HUDEP-2 (cell line): ENCODE measurements around the gene MRPL44.
A peak's percentile ranks its signal among the peaks of the same experiment; 100 is the strongest.

Experiments
- DNase-seq, 76 experiments: peaks; one replicate each; lab custom pipeline; 2025; ENCODE audit not compliant: unreplicated experiment in 76 of 76; lab: John Stamatoyannopoulos, UW

MRPL44 gene

GRCh38 chr2:223969856-223970255 is 12.6 kb downstream of the MRPL44 start:
- no peak for DNase-seq

DNA sequence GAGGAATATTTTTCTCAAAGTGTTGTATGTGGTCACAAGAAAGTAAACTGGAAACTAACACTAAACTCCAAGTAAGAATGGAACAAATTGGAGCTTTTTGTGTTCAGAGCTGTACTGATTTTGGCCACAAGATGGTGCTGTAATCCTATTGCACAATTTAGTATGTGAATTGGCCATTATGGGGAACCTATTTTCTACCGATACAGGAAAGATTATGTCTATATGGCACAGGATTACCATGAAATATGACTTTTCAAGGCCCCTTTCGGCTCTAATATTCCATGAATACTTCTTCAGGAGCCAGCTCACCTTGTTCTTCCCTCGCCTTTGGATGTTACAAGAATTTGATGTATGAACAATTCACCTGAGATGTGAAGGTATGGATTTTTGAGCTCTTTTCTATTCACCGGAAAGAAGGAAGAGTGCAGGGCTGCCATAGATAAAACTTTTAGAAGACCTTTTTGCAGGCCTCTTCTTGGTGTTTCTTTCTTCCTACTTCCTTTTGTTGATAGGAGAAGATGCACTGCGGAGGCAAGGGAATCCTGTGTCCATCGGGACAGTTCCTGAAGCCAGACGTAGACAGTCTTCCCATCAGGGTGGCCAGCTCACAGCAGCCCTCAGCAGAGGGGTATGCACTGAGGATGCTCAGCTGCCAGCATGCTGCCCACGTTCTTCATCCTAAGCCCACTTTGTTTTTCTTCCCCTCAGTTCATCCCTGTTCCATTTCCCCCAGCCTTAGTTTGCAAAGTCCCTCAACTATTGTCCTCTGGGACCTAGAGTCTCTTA is 13.3 kb downstream of the MRPL44 start:
- peak in 33 of 76 experiments; percentile 3 to 69 (median 31) for DNase-seq

DNA sequence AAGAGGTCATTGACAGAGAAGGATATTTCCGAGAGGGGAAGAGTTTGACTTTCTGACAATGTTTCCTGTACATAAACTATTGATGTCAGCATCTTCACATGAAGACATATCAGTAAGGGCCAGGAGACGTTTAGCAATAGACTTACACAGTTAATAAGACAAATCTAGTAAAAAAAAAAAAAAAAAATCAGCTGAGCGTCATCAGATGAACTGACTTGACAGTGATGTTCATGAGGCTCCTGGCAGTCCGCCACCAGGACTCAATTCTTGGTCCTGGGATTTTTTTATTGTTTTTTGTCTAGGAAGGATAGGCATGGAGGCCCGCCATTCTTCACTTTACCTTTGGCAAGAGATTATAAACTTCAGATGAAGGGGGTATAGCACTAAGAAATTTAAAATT is 14.5 kb downstream of the MRPL44 start:
- no peak for DNase-seq

DNA sequence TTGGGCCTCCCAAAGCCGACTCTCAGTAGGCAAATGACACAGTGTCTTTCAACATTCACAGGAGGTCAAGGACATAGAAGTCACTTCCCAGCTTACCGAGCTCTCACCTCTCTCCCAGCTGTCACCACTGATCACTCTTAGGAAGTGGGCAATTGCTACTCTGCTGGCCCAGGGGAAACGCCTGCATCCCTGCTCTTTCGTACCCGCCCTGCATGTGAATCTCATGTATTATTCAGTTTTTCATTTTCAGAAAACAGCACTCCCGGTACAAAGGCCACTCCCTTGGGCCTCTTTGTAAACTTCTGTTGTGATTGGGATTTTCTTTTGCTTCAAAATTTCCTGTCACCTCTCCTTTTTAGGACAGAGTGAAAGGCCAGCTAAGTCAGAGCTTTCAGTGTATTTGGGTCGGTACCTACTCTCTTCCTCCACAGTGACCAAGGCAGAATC is 15.4 kb downstream of the MRPL44 start:
- DNase-seq: no peak

GRCh38 chr2:223973606-223974005 is 16.3 kb downstream of the MRPL44 start:
- no peak for DNase-seq

- DNase-seq: no peak
Measured at GRCh38 chr2:223976635-223977226, 19.5 kb downstream of the MRPL44 start.

- DNase-seq: no peak
Measured at GRCh38 chr2:223978451-223978850, 21.2 kb downstream of the MRPL44 start.

DNA sequence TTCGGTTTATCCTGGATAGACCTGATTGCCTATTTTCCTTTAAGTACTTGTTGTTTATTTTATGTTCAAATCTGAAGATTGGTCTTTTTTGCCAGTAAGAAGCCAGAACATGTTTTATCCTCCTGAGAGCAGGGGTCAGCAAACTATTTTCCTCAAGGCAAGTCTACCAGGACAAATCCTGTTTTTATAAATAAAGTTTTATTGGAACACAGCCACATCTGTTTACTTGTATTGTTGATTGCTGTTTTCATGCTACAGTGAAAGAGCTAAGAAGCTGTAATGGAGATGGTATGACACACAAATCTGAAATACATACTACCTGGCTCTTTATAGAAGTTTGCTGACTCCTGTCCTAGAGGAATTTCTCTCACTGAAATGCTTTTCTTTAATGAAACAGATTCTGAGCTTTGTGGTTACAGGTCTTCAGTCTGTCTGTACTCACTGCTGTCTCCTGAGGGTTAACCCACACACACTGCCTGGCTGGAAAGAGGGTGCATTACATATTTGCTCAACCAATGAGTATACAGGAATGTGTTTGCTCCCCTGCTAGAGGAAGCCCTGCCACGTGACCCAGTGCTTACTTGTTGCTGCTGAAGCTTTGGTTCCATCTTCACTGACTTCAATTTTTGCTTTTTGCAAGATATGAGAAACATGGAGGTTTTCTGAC is 22.6 kb downstream of the MRPL44 start:
- DNase-seq: no peak

- DNase-seq: no peak
Measured at GRCh38 chr2:223980397-223980735, 23.1 kb downstream of the MRPL44 start.

GRCh38 chr2:223980803-223981202 is 23.5 kb downstream of the MRPL44 start:
- DNase-seq: no peak

DNA sequence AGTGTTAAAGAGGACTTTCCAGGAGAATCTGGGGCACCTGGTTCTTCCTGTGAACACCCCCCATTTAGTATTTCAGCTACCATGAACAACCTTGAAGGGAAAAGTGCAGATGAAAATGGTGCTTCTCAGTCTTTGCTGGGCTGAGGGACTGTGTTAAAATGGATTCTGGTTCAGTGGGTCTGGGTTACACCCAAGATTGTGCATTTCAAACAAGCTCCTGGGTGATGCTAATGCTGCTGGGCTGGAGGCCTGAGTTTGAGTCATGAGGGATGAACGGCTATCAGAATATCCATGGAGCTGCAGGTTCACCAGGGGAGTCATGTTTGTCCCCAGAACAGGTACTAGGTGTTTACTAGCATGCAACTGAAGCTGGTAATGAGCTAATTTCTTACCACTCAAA is 24.0 kb downstream of the MRPL44 start:
- no peak for DNase-seq

- DNase-seq: peak in 6 of 76 experiments; percentile 1 to 25 (median 16)
Measured at GRCh38 chr2:223989206-223989855, 32.1 kb downstream of the MRPL44 start.

DNA sequence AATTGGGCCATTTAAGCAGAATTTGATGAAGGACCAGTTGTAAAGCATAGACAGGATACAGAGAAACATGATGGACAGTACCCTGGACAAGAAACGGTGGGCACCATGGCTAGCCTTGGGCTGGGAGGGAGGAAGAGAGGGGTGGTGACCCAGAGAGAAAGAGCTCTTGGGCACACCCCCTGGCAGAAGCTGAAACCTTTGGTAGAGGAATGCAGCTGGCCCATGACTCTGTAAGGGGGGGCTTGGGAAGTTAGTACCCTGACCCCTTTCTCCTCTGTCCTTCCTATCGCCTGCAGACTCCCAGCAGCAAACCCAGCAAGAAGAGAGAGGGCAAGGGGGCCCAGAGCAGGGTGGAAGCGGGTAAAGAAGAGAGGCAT is 32.6 kb downstream of the MRPL44 start:
- no peak for DNase-seq

DNA sequence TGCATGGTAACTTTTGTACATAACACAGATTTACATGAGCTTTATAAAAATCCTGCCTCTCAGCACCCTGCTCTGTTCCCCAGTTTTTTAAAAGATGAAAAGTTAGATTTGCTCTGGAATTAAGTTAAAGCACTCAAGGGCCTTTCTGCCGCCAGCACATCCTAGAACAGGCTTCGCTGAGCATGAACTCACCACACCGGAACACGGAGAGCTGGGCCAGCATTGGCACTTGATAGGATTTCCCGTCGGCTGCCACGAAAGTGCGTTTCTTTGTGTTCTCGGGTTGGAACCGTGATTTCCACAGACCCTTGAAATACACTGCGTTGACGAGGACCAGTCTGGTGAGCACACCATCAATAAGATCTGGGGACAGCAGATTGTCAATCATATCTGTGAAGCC is 34.3 kb downstream of the MRPL44 start:
- no peak for DNase-seq

DNA sequence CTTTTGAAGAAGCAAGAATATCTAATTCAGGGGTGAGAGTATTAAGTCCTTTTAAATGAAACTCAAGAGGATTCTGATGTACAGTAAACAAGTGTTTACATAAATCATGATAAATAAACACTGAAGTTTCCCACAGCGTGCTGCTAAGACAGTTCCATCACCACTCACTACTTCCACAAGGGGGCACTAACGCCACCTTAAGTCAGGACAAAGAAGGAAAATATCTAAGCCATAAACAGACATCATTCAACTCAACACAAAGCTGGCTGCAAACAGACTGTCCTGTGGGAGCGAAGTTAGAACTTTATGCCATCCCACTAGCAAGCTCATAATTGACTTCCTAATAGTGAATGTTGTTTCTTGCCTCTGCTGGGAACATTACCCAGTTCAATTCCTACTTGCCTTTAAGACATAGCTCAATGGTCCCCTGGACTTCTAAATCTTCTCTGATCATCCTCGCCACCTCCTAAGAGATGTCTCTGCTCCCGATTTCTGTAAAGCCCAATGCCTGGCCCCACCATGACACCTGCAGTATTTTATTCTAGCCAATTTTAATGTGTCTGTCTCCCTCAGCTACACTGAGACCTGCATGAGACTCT is 36.5 kb downstream of the MRPL44 start:
- DNase-seq: peak in 45 of 76 experiments; percentile 2 to 65 (median 12)

DNA sequence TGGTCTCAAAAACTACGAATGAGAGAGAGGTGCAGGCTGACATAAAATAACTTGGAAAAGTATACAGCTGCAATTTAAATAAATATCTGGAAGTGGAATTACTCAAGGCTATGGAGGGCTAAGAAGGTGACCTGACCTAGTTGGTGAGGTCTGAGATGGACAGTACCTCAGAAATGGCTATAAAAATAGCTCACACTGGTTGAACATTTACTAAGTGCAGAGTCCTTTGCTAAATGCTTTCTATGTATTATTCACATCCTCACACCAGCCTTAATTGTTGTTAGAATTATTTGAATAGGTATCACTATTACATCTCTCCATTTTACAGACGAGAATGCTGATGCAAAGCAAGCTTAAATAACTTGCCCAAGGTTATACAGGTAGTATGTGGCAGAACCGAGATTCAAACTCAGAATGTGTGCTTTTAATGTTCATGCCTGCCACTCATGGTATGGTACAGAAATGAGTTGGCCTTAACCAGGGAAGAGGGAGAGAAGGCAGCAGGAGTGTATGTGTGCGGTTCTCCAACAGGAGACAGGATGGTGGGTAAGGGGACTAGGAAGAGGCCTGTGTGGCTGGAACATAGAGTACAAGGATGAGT is 37.4 kb downstream of the MRPL44 start:
- no peak for DNase-seq

GRCh38 chr2:223995569-223995968 is 38.3 kb downstream of the MRPL44 start:
- no peak for DNase-seq

- no peak for DNase-seq
Measured at GRCh38 chr2:223996391-223996790, 39.1 kb downstream of the MRPL44 start.

DNA sequence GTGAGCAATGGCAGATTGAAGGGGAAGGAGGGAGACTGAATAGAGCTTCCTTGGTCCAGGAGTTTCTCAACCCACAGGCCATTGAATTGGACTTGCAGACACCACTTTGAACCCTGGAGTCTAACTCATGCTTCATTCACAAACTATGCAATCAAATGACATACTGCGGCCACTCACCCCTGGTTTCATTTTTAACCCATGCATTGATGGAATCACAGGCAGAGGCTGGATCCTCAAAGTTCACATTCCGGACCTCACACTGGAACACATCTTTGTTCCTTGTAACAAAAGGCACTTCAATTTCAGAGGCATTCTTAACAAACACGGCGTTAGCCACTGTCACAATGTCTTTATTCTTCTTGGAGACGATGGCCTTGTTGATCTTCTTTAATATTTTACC is 40.7 kb downstream of the MRPL44 start:
- no peak for DNase-seq

- no peak for DNase-seq
Measured at GRCh38 chr2:223998948-223999347, 41.7 kb downstream of the MRPL44 start.

DNA sequence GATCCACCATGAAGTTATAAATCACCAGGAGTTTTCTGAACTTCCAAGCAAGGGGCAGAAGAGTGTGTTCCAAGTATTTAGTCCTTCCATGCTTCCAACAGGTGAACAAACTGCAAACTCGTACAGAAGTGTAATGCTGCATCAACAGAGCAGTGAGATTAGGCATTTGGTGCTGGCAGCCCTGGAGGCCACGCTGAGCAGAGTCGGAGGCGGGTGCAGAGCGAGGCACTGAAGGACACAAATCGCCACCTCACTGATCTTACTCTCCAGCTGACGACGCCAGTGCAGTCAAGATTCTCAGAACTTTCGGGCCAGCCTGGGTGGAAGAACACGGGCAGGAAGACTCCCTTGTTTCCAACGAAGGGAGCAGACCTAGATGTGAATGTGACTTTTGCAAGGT is 42.6 kb downstream of the MRPL44 start:
- DNase-seq: no peak
